Adipocyte (in vitro differentiated cells): ENCODE results near the gene SPTBN2.
"Not testable (repeated sequence)": the region's sequence is repeated elsewhere in the genome, so short reads cannot be mapped to it uniquely, and the experiment has no call there.

Experiments used
- DNase-seq: peaks from one replicate; pipeline ENCODE4 v3.0.0-alpha.2; 2015; ENCODE audit warnings: low read depth
- H3K27me3 ChIP-seq: replicated peaks from 2 replicates; pipeline ENCODE4 v1.7.0; 2013; ENCODE audit warnings: mild to moderate bottlenecking, low read length, moderate library complexity; ENCODE audit not compliant: control insufficient read depth, insufficient read depth
- H3K36me3 ChIP-seq: 2 replicates; pipeline ENCODE4 v1.7.0; 2013; ENCODE audit warnings: low read length, mild to moderate bottlenecking, moderate library complexity; ENCODE audit not compliant: control insufficient read depth, insufficient read depth, severe bottlenecking
- H3K4me1 ChIP-seq: 2 replicates; pipeline ENCODE4 v1.7.0; 2013; ENCODE audit warnings: mild to moderate bottlenecking, low read length, moderate library complexity; ENCODE audit not compliant: control insufficient read depth, insufficient read depth
- H3K4me3 ChIP-seq: 2 replicates; pipeline ENCODE4 v1.7.0; 2013; ENCODE audit warnings: mild to moderate bottlenecking, low read length, moderate library complexity
- H3K9ac ChIP-seq: 2 replicates; pipeline ENCODE4 v1.7.0; 2013; ENCODE audit warnings: mild to moderate bottlenecking, low read length, moderate library complexity
- H3K9me3 ChIP-seq: 2 replicates; pipeline ENCODE4 v1.7.0; 2013; ENCODE audit warnings: mild to moderate bottlenecking, low read length, moderate library complexity; ENCODE audit not compliant: control insufficient read depth

SPTBN2 gene

DNA sequence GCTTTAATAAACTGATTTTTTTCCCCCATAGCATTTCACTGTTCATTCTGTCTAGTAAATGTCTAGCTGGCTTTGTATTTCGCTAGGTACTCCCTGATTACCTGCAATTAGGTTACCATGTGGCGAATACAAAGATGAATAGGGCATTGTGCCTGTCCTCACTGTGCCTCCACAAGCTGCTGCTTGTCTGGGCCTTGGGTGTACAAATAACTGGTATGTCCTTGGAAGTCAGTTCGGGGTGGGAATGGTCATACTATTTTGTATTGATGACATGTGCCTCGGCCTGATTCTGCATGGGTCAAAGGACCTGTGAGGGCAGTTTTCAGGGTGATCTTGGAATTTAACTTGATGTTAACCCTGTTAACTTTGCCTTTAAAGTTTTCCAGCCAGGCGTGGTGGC, 79.1 kb downstream of the SPTBN2 start:
- DNase-seq, result no peak
- peaks cover 12% of the 10 kb centered on the region for H3K4me1 ChIP-seq
- no peaks in the 10 kb centered on the region for H3K9me3 ChIP-seq
- no peak overlapping the region for H3K9ac ChIP-seq
- no peak overlapping the region for H3K4me3 ChIP-seq
- no peaks in the 10 kb centered on the region for H3K27me3 ChIP-seq
- H3K36me3 ChIP-seq, result peaks cover 46% of the 10 kb centered on the region

DNA sequence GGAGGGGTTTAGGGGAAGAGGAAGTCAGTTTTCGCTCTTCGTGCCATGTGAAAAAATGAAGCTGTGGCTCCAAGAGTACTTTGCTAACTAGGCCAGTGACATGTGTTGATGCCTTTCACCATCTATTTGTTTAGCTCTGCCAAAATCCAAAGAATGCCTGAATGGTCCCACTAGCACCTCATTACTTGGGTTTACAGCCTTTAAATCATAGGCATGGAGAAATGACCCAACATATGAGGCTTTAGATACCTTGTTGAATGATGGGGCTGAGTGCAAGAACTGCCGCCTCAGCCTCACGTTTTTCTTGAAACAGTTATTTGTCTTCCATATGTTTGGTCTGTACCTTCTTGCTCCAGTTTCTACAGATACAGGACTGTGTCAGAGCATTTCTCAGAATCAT, 82.2 kb downstream of the SPTBN2 start:
- DNase-seq, result no peak
- H3K4me3 ChIP-seq, result no peak overlapping the region
- no peaks in the 10 kb centered on the region for H3K27me3 ChIP-seq
- no peaks in the 10 kb centered on the region for H3K9me3 ChIP-seq
- H3K4me1 ChIP-seq, result peaks cover 43% of the 10 kb centered on the region
- H3K36me3 ChIP-seq, result peaks cover 76% of the 10 kb centered on the region
- no peak overlapping the region for H3K9ac ChIP-seq

DNA sequence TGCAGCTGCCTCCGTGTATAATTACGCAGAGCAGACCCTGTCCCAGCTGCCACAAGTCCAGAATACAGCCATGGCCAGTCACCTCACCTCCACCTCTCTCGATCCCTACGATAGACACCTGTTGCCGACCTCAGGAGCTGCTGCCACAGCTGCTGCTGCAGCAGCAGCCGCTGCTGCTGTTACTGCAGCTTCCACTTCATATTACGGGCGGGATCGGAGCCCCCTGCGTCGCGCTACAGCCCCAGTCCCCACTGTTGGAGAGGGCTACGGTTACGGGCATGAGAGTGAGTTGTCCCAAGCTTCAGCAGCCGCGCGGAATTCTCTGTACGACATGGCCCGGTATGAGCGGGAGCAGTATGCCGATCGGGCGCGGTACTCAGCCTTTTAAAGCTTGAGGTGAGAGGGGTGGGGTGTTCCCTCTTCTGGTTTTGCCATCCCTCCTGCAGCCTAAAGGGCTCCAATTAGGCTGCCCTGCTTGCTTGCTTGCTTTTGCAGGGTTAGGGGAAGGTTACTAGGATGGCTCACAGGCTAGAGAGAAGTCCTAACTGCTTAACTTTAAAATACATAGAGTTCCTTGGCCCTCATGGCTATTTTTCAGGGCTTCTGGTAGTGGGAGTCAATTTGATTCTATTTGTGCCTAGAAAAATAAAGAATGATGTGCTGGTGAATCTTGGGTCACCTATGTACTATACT, 85.1 kb downstream of the SPTBN2 start:
- Histone ChIP-seq H3K36me3 (peaks cover 85% of the 10 kb centered on the region), H3K4me3 (peak overlapping the region; percentile 94), H3K9ac (no peak overlapping the region), H3K4me1 (peaks cover 68% of the 10 kb centered on the region), H3K9me3 (no peaks in the 10 kb centered on the region), H3K27me3 (no peaks in the 10 kb centered on the region)
- DNase-seq, result no peak

DNA sequence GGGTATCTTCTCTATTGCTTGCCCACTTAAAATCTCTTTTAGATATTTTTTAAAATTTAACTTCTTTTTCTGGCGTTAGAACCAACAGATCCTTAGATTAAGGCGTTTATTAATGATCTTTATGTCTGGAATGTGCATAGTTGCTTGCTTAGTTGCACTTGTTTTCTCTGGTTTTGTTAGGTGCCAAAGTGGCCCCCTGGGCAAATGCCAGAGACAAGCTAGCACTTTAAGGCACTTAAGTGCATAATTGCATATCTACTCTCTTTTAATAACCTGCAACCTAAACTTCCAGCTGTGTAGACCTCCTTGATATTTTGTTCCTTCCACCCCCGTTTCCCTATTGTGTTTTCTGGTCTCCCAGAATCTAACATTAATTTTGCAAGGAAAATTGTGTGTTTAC, 87.2 kb downstream of the SPTBN2 start:
- Histone ChIP-seq H3K9ac (peak overlapping the region; percentile 27), H3K4me3 (peak overlapping the region; percentile 94), H3K4me1 (peaks cover 77% of the 10 kb centered on the region), H3K36me3 (peaks cover 70% of the 10 kb centered on the region), H3K27me3 (no peaks in the 10 kb centered on the region), H3K9me3 (no peaks in the 10 kb centered on the region)
- DNase-seq, result peak; percentile 19

DNA sequence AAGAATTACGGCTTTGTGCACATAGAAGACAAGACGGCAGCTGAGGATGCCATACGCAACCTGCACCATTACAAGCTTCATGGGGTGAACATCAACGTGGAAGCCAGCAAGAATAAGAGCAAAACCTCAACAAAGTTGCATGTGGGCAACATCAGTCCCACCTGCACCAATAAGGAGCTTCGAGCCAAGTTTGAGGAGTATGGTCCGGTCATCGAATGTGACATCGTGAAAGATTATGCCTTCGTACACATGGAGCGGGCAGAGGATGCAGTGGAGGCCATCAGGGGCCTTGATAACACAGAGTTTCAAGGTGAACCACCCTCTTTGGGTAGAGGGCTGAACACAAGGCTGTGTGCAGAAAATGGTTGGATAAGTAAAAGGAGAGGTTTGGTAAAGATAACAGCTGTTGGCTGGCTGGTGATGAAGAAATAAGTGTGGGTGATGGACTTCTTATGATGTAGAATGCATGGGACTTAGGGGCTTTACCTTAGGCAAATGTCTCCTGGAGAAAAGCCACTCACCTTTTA, 89.1 kb downstream of the SPTBN2 start:
- not testable (repeated sequence) for DNase-seq, H3K9me3 ChIP-seq, H3K27me3 ChIP-seq
- peaks cover 55% of the 10 kb centered on the region for H3K36me3 ChIP-seq
- peak overlapping the region; percentile 94 for H3K4me3 ChIP-seq
- H3K4me1 ChIP-seq, result peaks cover 64% of the 10 kb centered on the region
- H3K9ac ChIP-seq, result peak overlapping the region; percentile 95

DNA sequence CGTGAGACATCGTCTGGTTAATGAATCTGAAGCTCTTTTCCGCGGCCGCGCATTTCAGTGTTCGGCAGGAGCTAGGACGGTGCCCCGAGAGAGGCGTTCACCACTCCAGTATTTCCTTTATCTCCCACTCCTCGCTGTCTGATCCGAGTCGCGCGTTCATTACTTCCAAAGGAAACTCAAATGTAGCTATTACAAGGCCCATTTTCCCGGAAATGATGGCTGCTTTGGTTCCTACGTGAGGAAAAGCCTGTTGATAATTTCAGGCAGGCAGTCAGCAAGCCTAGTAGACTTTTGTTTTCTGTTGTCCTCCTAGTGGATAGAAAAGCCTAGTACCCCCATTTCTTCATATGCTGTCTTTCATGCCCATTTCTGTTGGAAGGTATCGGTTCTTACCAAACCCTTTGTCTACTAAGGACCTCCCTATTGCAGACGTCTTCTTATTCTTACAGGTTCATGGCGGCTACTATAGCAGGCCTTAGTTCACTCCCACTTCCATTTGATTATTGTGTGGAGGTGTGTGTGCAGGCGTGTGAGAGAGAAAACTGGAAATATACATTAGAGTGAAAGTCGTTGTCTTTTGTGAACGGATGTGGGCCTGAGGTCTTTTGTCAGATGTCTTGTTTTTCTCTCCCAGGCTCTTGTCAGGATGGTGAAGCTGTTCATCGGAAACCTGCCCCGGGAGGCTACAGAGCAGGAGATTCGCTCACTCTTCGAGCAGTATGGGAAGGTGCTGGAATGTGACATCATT, 89.8 kb downstream of the SPTBN2 start:
- Histone ChIP-seq H3K9ac (peak overlapping the region; percentile 95), H3K36me3 (peaks cover 54% of the 10 kb centered on the region), H3K9me3 (no peaks in the 10 kb centered on the region), H3K27me3 (no peaks in the 10 kb centered on the region), H3K4me3 (peak overlapping the region; percentile 94), H3K4me1 (peaks cover 58% of the 10 kb centered on the region)
- DNase-seq, result peak; percentile 72

DNA sequence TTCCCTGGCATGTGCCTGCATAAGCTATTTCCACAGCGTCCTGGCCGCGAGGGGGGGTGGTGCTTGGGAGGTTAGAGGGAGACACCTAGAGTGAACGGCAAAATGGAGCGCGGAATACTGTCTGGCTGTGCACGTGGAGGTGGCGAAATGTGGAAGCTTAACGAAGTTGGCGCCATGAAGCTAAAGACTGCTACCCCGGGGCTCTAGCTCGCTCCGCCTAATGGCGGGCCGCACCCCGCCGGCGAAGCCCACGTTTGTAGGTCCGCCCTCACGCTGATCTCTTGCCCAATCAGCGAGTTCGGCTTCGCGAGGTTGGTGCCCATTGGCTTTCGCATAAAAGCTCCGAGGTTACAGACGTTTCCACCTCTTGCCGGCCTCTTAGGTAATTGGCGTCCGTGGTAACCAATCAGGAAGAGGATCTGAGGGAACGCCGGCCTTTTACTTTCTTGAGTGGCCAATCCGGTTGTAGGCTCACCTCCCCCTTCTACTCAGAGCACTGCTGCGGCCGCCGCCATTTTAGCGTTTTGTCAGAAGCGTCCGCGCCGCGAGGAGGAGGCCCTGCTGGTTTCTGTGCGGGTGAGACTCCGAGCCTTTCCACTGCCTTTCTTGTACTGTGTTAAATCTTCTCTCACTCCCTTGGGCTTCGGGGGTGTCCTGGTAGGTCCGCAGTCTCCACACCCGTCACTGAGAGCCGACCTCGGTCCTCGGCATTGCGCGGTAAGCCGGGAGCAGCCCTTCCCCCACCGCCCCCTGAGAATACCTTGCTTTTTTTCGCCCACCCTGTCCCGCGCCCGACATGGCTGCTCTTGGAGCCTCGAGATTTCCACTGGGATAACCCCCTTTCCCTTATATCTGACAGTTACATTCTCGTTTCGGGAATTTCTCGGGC, 90.6 kb downstream of the SPTBN2 start, which contains the start of gene RBM4:
Gene RBM4, plus strand, starts transcription at position 527 of the 889 bp plus-strand sequence. CDS start 1,009 bp downstream, outside the sequence.
- Histone ChIP-seq H3K36me3 (peaks cover 50% of the 10 kb centered on the region), H3K27me3 (no peaks in the 10 kb centered on the region), H3K4me3 (peak within 1 kb of the TSS; percentile 94), H3K9me3 (no peaks in the 10 kb centered on the region), H3K4me1 (peaks cover 50% of the 10 kb centered on the region), H3K9ac (peak within 1 kb of the TSS; percentile 95)
- DNase-seq, result peak; percentile 100

DNA sequence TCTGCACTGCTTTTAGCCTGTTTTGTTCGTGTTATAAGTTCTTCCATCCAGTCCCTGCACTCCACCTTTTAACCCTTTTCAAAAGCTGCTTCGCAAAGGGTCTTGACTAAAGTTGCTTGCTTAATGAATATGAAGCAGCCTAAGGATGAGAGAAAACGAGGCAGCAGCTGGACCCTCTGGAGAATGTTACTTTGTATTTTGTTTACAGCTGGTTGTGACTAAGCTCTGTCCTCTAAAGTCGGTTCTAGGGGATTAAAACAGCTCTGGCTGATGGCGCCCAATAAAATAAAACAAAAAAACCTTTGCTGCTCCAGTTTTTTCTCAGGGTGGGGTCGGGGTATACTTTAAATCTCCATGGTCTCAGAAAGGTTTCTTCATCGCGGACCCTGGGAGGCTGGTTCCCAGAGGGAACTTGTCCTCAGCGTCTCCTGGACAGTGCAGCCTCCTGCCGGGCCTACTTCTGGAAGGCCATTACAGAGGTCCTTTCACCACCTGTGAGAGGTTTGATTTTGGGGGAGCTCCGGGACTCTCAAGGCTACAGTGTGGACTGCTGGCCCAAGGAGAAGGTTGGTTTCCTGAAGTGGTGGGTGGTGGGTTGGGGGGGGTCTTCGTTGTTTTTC, 91.3 kb downstream of the SPTBN2 start:
- Histone ChIP-seq H3K27me3 (no peaks in the 10 kb centered on the region), H3K9ac (peak overlapping the region; percentile 81), H3K4me1 (peaks cover 42% of the 10 kb centered on the region), H3K4me3 (peak overlapping the region; percentile 94), H3K36me3 (peaks cover 46% of the 10 kb centered on the region), H3K9me3 (no peaks in the 10 kb centered on the region)
- DNase-seq, result no peak

DNA sequence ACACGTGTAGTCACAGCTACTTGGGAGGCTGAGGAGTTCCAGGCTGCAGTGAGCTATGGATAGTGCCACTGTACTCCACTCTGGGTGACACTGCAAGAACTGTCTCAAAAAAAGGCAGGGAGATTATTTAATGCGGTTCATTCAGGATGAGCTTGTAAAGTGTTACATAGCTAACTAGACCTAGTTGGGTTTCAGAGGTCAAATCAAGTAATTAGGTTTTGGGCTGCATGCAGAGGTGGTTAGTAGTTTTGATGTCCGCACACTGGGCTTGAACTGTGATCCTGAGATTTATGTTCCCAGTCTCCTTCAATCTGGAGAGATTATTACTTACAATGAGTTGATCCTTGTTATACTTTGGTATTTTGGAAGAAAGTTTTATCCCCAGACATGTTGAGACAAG, 92.6 kb downstream of the SPTBN2 start:
- H3K9me3 ChIP-seq, result no peaks in the 10 kb centered on the region
- peaks cover 36% of the 10 kb centered on the region for H3K36me3 ChIP-seq
- H3K27me3 ChIP-seq, result no peaks in the 10 kb centered on the region
- no peak overlapping the region for H3K9ac ChIP-seq
- H3K4me1 ChIP-seq, result peaks cover 30% of the 10 kb centered on the region
- no peak for DNase-seq
- H3K4me3 ChIP-seq, result no peak overlapping the region
